ENCODE data around the gene SIT1. TPM values are rescaled to one million over a fixed set of nuclear protein-coding genes. Genes with fewer than 3 reads are reported as not detected.

SIT1 gene
- total and polyA plus RNA-seq, 2 experiments from 2014 or later = 13.2 to 14.7 TPM

GRCh38 chr9:35629597-35629996, 21.1 kb downstream of the SIT1 start:
- peaks cover 3% of the 10 kb centered on the region for H3K27me3 Mint-ChIP-seq (ENCODE audit: insufficient read depth, low read depth, poor library complexity)

More at GRCh38 chr9:35629597-35629996, 21.1 kb downstream of the SIT1 start:
- H3K4me3 Mint-ChIP-seq = no peak overlapping the region
- Histone ChIP-seq H3K4me2 (no peak overlapping the region), H2AFZ (no peak overlapping the region), H3K79me2 (replicated peaks; ENCODE audit: insufficient read depth) (no peaks in the 10 kb centered on the region), H3K4me1 (ENCODE audit: insufficient read depth) (no peaks in the 10 kb centered on the region), H3K27me3 (ENCODE audit: insufficient read depth) (no peaks in the 10 kb centered on the region), H3K9me2 (ENCODE audit: insufficient read depth) (0 out of 2 replicates have a peak, but pooled peaks cover 3% of the 10 kb centered on the region), H3K4me3 (no peak overlapping the region), H4K20me1 (replicated peaks; ENCODE audit: insufficient read depth) (no peaks in the 10 kb centered on the region), H3K27ac (ENCODE audit: low read depth) (no peak overlapping the region), H3F3A (replicated peaks; ENCODE audit: low read depth) (0 out of 2 replicates have a peak, but pooled peaks cover 3% of the 10 kb centered on the region), H3K36me3 (ENCODE audit: insufficient read depth) (no peaks in the 10 kb centered on the region)
- no peaks in the 10 kb centered on the region for H3K36me3 Mint-ChIP-seq (ENCODE audit: low read depth)
- H3K27ac Mint-ChIP-seq = no peak overlapping the region
- TF ChIP-seq ZNF331 (CRISPR knock-in tag; IDR thresholded peaks at IDR 0.05; ENCODE audit: low read depth) (no peak), NANOG (IDR thresholded peaks at IDR 0.05; ENCODE audit: borderline replicate concordance) (no peak), JUNB (IDR thresholded peaks at IDR 0.05; ENCODE audit: unreplicated experiment) (no peak), CREB1 (CRISPR knock-in tag; IDR thresholded peaks at IDR 0.05; ENCODE audit: low read depth) (no peak), CTCF (conservative IDR thresholded peaks at IDR 0.05; ENCODE audit: low read depth in 2 of 2) (no peak), POLR2AphosphoS5 (IDR thresholded peaks at IDR 0.05; ENCODE audit: low read depth) (no peak), ZNF114 (CRISPR knock-in tag; IDR thresholded peaks at IDR 0.05) (no peak), ZNF462 (CRISPR knock-in tag; IDR thresholded peaks at IDR 0.05) (no peak), STAT1 (IDR thresholded peaks at IDR 0.05; ENCODE audit: unreplicated experiment) (no peak), EZH2 (IDR thresholded peaks at IDR 0.05; ENCODE audit: low read depth, unreplicated experiment) (no peak), REST (IDR thresholded peaks at IDR 0.05; ENCODE audit: unreplicated experiment) (no peak), EZH2phosphoT487 (IDR thresholded peaks at IDR 0.05; ENCODE audit: unreplicated experiment) (no peak), ETS1 (IDR thresholded peaks at IDR 0.05) (no peak)
- no peaks in the 10 kb centered on the region for H3K4me1 Mint-ChIP-seq
- no peak for DNase-seq (ENCODE audit: low spot score)
- no peak for ATAC-seq
- H3K9me3 Mint-ChIP-seq = no peaks in the 10 kb centered on the region

Measured in GM23338 (cell line).